ENCODE measurements around the gene UBA7.
"Not testable (repeated sequence)": the region's sequence is repeated elsewhere in the genome, so short reads cannot be mapped to it uniquely, and the experiment has no call there.

Gene UBA7

DNA sequence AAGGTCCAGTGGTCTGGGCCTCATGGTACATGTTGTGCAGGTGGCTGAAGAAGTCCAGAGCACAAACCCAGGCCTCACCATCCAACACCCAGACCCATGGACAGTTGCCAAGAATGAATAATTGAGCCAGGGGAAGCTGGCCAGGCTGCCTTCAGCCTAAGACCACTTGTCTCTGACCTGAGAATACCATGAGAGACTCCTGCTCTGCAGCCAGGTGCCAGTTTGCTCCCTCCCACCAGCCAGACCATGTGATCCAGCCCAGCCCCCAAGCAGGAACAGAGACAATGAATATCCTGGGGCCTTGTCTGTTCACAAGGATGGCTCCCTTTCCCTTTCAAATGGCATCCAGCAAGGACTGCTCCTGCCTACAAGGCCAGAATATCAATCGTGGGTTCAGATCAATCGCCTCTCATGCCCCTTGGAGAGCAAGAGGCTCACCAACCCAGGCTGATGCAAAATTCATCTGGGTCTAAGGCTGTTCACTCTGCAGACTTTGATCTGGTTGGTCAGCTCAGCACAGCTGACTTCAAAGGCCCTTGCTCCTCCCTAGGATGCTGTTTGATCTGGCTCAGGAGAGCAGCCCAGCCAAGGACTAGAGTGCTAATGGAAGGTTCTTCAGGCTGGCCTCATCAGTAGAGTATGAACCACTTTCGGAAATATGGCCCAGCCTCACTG is 29.2 kb upstream of the UBA7 start:
- DNase-seq (ENCODE audit: insufficient read length, low spot score) (no peak), FAIRE-seq (no peak)
- TF ChIP-seq CTCF (IDR thresholded peaks at IDR 0.05; ENCODE audit: insufficient read depth, missing control alignments), result no peak

DNA sequence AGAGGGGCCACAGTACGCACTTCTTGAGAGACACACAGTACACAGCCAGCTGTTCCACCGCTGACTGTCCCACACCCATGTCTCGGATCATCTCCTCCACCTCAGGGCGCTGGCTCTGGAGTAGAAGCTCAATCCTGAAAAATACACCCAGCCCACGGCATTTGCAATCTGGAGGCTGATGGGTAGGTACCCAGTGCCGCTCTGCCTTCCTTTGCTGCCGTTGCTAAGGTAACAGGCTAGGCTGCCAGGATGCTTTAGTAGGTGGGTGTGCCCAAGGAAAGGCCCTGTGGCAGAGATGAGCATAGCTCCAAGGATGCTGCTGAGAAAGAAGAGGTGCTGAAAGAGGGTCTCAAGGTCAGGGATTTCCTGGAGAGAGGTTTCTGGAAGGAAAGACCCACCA is 28.1 kb upstream of the UBA7 start:
- no peak for TF ChIP-seq CTCF (IDR thresholded peaks at IDR 0.05; ENCODE audit: insufficient read depth, missing control alignments)
- FAIRE-seq, result no peak

DNA sequence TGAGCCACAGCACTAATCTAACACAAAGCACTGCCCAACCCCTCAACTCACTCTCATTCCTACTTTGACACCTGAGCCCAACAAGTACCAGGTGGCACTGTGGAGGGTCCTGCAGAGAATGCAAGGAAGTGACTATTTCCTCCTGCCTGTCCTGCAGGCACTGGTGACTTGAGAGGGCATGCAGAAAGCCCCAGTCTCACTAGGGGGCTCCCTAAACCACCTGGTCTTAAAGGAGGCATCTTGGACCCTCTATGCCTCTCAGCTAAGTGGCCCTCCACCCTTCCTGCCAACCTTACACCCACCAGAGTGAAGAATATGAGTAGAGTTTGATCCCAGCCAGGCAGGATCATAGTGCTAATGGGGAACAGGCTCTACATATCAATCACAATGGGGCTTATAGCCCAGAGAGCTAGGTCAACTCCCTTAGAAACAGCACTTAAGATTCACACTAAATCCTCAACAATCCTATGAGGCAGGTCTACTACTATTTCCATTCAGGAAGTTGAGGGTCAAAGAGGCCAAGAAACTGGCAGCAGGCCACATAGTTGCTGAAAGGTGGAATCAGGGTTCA is 27.5 kb upstream of the UBA7 start:
- no peak for FAIRE-seq
- DNase-seq (ENCODE audit: insufficient read length, low spot score), result no peak
- TF ChIP-seq CTCF (IDR thresholded peaks at IDR 0.05; ENCODE audit: insufficient read depth, missing control alignments), result peak; percentile 59

More for the DNA sequence above, 28.1 kb upstream of the UBA7 start:
- no peak for DNase-seq (ENCODE audit: insufficient read length, low spot score)

DNA sequence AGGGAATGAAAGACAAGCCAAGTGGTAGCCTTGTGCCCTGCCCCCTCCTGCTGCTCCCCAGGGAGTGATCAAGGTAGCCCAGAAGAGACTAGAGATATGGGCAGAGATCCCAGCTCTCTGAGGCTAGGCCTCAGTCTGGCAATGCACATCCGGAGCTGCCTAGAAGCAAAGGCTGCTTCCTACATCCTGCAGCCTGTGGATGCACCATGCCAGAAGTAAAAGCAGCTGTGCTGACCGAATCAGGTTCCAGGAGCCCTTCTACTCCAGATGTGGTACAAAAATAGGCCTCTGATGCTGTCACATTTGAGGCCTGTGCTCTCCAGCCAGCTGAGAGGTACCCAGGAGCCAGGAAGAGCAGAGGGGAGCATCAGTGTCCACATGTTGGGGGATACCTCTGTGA is 26.6 kb upstream of the UBA7 start:
- TF ChIP-seq CTCF (IDR thresholded peaks at IDR 0.05; ENCODE audit: insufficient read depth, missing control alignments), result no peak
- no peak for FAIRE-seq
- no peak for DNase-seq (ENCODE audit: insufficient read length, low spot score)

- DNase-seq (ENCODE audit: insufficient read length, low spot score) (no peak), FAIRE-seq (peak; percentile 11)
- peak; percentile 89 for TF ChIP-seq CTCF (IDR thresholded peaks at IDR 0.05; ENCODE audit: insufficient read depth, missing control alignments)
These were observed 25.5 kb upstream of the UBA7 start for GRCh38 chr3:49839193-49839809.

DNA sequence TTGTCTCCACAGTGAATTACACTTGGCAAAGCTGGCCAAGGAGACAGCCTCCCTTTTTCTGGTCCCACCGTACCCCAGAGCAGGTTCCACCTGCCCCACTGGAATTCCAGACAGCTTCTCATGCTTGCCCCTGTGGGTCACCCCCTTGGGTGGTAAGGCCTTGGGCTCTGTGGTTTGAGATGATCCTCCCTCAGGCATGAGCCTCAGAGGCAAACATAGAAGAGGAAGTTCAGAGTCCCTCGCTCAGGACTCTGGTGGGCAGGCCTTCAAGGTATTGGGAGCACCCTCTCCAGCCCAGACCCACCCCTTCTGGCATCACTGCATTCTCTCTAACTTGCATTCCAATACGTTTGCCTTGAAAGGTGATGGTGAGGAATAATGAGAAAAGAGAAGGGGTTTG is 17.6 kb upstream of the UBA7 start:
- no peak for FAIRE-seq
- no peak for TF ChIP-seq CTCF (IDR thresholded peaks at IDR 0.05; ENCODE audit: insufficient read depth, missing control alignments)
- no peak for DNase-seq (ENCODE audit: insufficient read length, low spot score)

DNA sequence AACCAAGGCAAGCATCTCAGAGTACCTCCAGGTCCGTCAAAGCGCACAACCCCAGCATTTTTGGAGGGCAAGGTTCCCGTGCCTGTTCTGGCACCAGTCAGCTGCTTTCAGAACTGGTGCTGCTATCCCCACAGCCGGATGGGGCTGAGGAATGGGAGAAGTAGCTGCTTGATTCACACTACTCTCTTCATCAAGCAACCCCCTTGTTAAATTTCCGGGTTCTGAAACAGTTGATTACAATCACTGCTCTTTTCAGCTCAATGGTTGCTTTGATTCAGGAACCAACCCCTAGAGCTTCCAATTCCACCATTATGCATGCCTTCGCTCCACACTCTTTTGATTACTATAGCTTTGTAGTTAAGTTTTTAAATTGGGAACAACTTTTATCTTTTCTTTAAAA is 12.3 kb upstream of the UBA7 start:
- no peak for DNase-seq (ENCODE audit: insufficient read length, low spot score)
- no peak for FAIRE-seq
- no peak for TF ChIP-seq CTCF (IDR thresholded peaks at IDR 0.05; ENCODE audit: insufficient read depth, missing control alignments)

DNA sequence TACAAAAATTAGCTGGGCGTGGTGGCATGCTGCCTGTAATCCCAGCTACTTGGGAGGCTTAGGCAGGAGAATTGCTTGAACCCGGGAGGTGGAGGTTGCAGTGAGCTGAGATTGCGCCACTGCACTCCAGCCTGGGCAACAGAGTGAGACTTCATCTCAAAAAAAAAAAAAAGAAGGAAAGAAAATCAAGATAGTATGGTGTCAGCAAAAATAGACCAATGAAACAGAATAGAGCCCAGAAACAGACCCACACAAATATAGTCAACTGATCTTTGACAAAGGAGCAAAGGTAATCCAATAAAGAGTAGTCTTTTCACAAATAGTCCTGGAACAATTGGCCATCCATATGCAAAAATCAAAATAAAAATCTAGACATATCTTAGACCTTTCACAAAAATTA is 9.4 kb upstream of the UBA7 start:
- not testable (repeated sequence) for DNase-seq (ENCODE audit: insufficient read length, low spot score); FAIRE-seq

All from D721Med (cell line).